Esophagus muscularis mucosa (tissue), 4 donors: ENCODE results near the gene MALAT1.

ENCODE experiments used
- CTCF ChIP-seq, 3 experiments: fragments of 200-600 bp in 2 of 3; fragments of 450-650 bp in 1 of 3; sonication (generic) in 2 of 3; IDR thresholded peaks; one replicate each; pipeline ENCODE4 v1.5.1; 2017 to 2019; ENCODE audit warnings: antibody characterized with exemption in 3 of 3, mild to moderate bottlenecking in 2 of 3, moderate library complexity in 1 of 3
- EP300 ChIP-seq: sonication (generic); formaldehyde crosslinking; IDR thresholded peaks from one replicate; pipeline ENCODE4 v1.6.1; 2017; ENCODE audit warnings: antibody characterized with exemption
- POLR2A ChIP-seq: fragments of 450-650 bp; IDR thresholded peaks from one replicate; pipeline ENCODE4 v1.6.1; 2017; ENCODE audit warnings: antibody characterized with exemption, moderate library complexity, mild to moderate bottlenecking, low read depth
- POLR2AphosphoS5 ChIP-seq, 2 donors: sonication (generic); formaldehyde crosslinking; IDR thresholded peaks; one replicate each; pipeline ENCODE4 v1.6.1; 2017; ENCODE audit warnings: antibody characterized with exemption in 2 of 2

DNA sequence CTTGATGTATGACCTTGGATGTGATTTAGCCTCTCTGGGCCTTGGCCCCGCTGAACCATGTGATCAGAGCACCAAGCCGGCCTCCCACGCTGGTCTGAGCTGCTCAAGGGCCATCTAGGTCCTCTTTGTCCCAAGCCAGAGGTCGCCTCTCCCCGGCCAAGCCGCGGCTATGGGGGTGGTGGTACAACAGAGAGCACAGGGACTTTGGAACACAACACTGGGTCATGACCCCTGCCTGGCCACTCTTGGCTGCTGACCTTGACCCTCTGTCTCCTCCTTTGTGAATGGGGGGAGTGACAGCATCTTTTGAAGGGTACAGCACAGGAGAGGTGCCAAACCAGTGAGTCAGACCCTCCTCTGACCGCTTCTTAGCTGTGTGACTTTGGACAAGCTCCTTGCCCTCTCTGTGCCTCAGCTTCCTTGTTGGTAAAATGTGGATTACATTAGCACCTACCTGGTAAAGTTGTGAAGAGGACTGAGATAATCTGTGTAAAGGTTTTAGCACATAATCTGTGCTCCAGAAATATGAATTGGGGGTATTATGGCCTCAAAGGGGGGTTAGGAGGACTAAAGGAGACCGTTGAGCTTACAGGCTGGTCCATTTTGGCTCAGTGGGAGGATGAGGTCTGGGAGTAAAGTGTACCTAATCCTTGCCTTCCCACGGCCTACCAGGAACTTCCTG, 30.8 kb downstream of the MALAT1 start:
- no peak for TF ChIP-seq POLR2A
- TF ChIP-seq CTCF (IDR thresholded peaks at IDR 0.05), result no peak
- TF ChIP-seq POLR2AphosphoS5 (IDR thresholded peaks at IDR 0.05), result no peak
- TF ChIP-seq EP300, result no peak
